ENCODE results near the gene PLEKHA4. TPM values are rescaled to one million over a fixed set of nuclear protein-coding genes. Genes with fewer than 3 reads are reported as not detected.
"Not testable (repeated sequence)": the region's sequence is repeated elsewhere in the genome, so short reads cannot be mapped to it uniquely, and the experiment has no call there.

The PLEKHA4 gene
- total RNA-seq, 2 donors from 2014 or later = 9.4 to 22.9 TPM

DNA sequence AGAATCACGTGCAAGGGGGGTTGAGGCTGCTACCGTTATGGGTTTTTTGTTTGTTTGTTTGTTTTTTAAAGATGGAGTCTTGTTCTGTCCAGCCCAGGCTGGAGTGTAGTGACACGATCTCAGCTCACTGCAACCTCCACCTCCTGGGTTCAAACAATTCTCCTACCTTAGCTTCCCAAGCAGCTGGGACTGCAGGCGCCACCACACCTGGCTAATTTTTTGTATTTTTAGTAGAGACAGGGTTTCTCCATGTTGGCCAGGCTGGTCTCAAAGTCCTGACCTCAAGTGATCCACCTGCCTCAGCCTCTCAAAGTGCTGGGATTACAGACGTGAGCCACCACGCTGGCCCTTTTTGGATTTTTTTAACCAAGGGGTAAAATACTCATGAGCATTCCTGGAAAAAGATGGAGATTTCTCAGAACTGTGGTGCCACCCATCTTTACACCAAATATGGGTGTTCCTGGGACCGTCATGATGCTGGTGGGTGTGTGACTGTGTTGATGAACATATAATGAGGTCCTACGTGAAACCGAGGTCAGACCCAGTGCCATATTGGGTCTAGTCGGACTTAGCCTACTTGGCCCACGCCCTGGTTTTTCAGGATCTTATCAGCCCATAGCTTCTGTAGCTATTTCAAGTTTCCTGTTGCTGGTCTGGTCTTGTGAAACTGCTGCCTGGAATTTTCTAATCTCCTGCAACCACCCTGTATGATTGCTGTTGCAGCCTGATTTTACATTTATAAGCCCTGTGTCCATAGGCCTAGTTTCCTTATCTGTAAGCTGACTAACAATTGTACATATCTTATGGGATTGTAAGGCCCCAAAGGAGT, 10.0 kb upstream of the PLEKHA4 start:
- H3K4me1 ChIP-seq (replicated peaks) = peaks cover 14% of the 10 kb centered on the region
- 80% methylated on average over 11 of the region's 11 CpGs for WGBS
- intact Hi-C loops (cut with DNase I) = no loop called here
- H3K36me3 ChIP-seq = no peaks in the 10 kb centered on the region
- no peaks in the 10 kb centered on the region for H3K27me3 ChIP-seq (replicated peaks; ENCODE audit: insufficient read depth)
- TF ChIP-seq CTCF (IDR thresholded peaks at IDR 0.05) (no peak), POLR2A (IDR thresholded peaks at IDR 0.05) (no peak), POLR2AphosphoS5 (IDR thresholded peaks at IDR 0.05) (no peak)
- H3K4me3 ChIP-seq = no peak overlapping the region
- H3K9me3 ChIP-seq = no peaks in the 10 kb centered on the region
- no peak overlapping the region for H3K27ac ChIP-seq
- DNase-seq (ENCODE audit: low spot score) = no peak

DNA sequence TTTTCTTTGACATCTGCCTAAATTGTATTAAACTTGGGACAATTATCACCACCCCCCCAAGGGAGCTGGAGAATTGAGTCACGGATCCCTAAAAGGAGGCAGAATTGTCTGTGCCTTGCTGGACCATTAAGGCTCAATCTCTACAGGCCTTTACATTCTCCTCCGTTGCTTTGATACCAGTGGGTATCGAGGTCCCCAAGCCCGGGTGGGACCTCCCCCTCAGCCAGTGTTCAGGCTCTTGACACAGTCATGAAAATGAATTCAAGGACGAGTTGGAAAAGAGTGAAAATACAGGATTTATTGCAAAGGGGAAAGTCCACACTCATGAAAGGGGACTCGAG, 9.4 kb upstream of the PLEKHA4 start:
- H3K9me3 ChIP-seq = no peaks in the 10 kb centered on the region
- H3K27me3 ChIP-seq (replicated peaks; ENCODE audit: insufficient read depth) = no peaks in the 10 kb centered on the region
- DNase-seq (ENCODE audit: low spot score) = no peak
- TF ChIP-seq CTCF (IDR thresholded peaks at IDR 0.05) = no peak
- H3K36me3 ChIP-seq = no peaks in the 10 kb centered on the region
- no peak overlapping the region for H3K27ac ChIP-seq
- intact Hi-C loops (cut with DNase I) = no loop called here
- H3K4me1 ChIP-seq (replicated peaks) = peaks cover 17% of the 10 kb centered on the region
- 86% methylated on average over 6 of the region's 6 CpGs for WGBS
- H3K4me3 ChIP-seq = no peak overlapping the region

GRCh38 chr19:48876043-48876981, 7.9 kb upstream of the PLEKHA4 start:
- H3K4me3 ChIP-seq = peak overlapping the region in 1 of 2 donors; percentile 90
- intact Hi-C loops (cut with DNase I); H3K27me3 ChIP-seq (replicated peaks; ENCODE audit: insufficient read depth); H3K36me3 ChIP-seq; H3K9me3 ChIP-seq; DNase-seq (ENCODE audit: low spot score): not testable (repeated sequence)
- H3K4me1 ChIP-seq (replicated peaks) = peaks cover 17% of the 10 kb centered on the region
- H3K27ac ChIP-seq = peak overlapping the region; percentile 100
- WGBS = 74% methylated on average over 30 of the region's 30 CpGs

DNA sequence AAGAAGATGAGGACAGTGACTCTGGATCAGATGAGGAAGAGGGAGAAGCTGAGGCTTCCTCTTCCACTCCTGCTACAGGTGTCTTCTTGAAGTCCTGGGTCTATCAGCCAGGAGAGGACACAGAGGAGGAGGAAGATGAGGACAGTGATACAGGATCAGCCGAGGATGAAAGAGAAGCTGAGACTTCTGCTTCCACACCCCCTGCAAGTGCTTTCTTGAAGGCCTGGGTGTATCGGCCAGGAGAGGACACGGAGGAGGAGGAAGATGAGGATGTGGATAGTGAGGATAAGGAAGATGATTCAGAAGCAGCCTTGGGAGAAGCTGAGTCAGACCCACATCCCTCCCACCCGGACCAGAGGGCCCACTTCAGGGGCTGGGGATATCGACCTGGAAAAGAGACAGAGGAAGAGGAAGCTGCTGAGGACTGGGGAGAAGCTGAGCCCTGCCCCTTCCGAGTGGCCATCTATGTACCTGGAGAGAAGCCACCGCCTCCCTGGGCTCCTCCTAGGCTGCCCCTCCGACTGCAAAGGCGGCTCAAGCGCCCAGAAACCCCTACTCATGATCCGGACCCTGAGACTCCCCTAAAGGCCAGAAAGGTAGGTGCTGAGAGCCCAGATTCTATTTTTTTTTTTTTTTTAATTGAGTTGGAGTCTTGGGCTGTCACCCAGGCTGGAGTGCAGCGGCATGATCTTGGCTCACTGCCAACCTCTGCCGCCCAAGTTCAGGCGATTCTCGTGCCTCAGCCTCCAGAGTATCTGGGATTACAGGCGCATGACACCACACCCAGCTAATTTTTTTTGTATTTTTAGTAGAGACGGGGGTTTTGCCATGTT, 6.1 kb upstream of the PLEKHA4 start:
- DNase-seq (ENCODE audit: low spot score) = no peak
- Histone ChIP-seq H3K4me3 (peak overlapping the region; percentile 78 to 90), H3K27ac (peak overlapping the region; percentile 100), H3K27me3 (replicated peaks; ENCODE audit: insufficient read depth) (no peaks in the 10 kb centered on the region), H3K9me3 (no peaks in the 10 kb centered on the region), H3K36me3 (no peaks in the 10 kb centered on the region), H3K4me1 (replicated peaks) (peaks cover 17% of the 10 kb centered on the region)
- 18% methylated on average over 17 of the region's 17 CpGs for WGBS
- TF ChIP-seq POLR2A (IDR thresholded peaks at IDR 0.05) (no peak), POLR2AphosphoS5 (IDR thresholded peaks at IDR 0.05) (no peak), CTCF (IDR thresholded peaks at IDR 0.05) (no peak)
- intact Hi-C loops (cut with DNase I) = no loop called here
